Stimulated activated CD4-positive, alpha-beta T cell treated with anti-CD3 and anti-CD28 coated beads, Interleukin-4, amount 100 ng/mL, for 48 hours (primary cell): ENCODE data around the gene CFAP74.
"Not testable (repeated sequence)": the region's sequence is repeated elsewhere in the genome, so short reads cannot be mapped to it uniquely, and the experiment has no call there.

Experiments
- DNase-seq, 2 donors: peaks; one replicate each; pipeline ENCODE4 v3.0.0-alpha.2; 2020; ENCODE audit warnings: low read depth in 2 of 2

The CFAP74 gene

GRCh38 chr1:1985375-1986050, 18.1 kb downstream of the CFAP74 start:
- no peak for DNase-seq

DNA sequence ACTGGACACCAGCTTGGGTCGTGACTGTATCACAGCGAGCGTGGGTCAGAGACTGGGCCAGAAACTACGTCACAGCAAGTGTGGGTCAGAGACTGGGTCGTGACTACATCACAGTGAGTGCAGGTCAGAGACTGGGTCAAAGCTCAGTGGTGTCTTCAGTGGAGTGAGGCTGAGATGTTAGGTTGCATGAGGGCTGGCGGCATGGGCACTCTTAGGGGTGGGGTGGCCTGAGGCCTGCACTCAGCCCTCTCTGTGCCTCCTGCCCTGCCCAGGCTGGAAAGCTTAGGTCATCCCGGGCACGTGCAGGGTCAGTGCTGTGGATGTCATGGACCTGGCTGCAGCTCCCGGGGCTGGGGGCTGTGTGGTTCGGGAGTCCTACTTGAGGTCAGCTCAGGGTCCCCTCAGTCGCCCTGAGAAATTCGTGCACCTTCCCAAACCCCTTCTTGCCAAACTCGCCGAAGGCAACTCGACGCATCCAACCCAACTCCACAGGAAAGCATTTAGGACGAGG, 19.0 kb downstream of the CFAP74 start:
- DNase-seq, result no peak

GRCh38 chr1:1982379-1983232, 21.0 kb downstream of the CFAP74 start:
- no peak for DNase-seq

DNA sequence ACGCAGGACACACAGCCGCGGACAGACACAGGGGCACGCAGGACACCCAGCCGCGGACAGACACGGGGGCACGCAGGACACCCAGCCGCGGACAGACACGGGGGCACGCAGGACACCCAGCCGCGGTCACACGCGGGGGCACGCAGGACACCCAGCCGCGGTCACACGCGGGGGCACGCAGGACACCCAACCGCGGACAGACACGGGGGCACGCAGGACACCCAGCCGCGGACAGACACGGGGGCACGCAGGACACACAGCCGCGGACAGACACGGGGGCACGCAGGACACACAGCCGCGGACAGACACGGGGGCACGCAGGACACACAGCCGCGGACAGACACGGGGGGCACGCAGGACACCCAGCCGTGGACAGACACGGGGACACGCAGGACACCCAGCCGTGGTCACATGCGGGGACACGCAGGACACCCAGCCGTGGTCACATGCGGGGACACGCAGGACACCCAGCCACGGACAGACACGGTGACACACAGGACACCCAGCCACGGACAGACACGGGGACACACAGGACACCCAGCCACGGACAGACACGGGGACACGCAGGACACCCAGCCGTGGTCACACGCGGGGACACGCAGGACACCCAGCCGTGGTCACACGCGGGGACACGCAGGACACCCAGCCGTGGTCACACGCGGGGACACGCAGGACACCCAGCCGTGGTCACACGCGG, 21.8 kb downstream of the CFAP74 start:
- DNase-seq, result not testable (repeated sequence)

- no peak for DNase-seq
Measured at GRCh38 chr1:1981142-1981500, 22.5 kb downstream of the CFAP74 start.

GRCh38 chr1:1980467-1981141, 23.0 kb downstream of the CFAP74 start:
- DNase-seq, result no peak

DNA sequence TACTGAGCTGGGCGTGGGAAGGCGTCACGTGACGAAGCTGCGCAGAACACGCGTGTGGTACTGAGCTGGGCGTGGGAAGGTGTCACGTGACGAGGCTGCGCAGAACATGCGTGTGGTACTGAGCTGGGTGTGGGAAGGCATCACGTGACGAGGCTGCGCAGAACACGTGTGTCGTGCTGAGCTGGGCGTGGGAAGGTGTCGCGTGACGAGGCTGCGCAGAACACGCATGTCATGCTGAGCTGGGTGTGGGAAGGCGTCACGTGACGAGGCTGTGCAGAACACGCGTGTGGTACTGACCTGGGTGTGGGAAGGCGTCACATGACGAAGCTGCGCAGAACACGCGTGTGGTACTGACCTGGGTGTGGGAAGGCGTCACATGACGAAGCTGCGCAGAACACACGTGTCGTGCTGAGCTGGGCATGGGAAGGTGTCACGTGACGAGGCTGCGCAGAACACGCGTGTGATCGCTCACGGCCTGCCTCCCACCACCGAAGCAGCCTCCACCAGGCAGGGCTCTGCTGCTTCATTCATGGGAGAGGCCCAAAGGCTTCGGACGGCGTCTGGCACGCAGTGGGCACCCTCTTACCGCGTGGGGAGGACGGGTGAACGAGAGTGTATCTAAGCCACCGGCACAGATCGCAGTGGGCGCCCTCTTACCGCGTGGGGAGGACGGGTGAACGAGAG, 24.0 kb downstream of the CFAP74 start:
- DNase-seq, result no peak

GRCh38 chr1:1978690-1979481, 24.7 kb downstream of the CFAP74 start:
- not testable (repeated sequence) for DNase-seq

DNA sequence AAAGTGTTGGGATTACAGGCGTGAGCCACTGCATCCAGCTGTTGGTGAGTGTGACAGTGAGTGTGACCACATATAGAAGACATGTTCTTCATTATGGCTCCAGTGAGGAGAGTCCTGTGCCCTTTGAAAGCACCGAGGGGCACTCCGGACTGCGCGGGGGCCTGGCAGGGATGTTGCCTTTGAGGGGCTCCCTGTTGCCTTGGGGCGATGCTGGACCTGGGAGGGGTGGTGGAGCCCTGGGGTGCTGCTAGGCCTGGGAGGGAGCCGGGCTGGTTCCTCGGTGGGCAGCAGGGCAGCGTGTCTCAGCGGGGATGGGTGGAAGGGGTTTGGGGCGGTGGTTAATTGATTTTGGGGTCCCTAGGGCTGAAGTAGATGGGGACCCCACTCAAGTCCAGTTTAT, 25.5 kb downstream of the CFAP74 start:
- no peak for DNase-seq

GRCh38 chr1:1976031-1976430, 27.6 kb downstream of the CFAP74 start:
- no peak for DNase-seq

- no peak for DNase-seq
Measured at GRCh38 chr1:1975535-1975934, 28.1 kb downstream of the CFAP74 start.

DNA sequence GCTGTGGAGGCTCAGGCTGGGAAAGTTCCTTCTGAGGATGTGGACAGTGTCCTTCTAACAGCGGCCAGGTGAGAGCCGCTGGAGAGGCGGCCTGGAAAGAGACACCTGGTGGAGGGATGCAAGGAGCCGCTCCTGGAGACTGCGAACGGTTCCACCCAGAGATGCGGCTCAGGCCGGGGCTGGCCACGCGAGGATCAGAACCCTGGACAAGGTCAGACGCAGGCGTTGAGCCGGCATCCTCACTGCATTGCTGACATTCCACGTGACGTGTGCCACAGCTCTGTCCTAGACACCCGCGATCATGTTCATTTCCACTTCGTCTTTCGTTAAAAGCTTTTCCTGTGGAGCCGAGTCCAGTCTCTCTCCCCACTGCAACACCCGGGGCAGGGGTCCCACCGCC, 28.8 kb downstream of the CFAP74 start:
- no peak for DNase-seq

- DNase-seq, result no peak
Measured at GRCh38 chr1:1973716-1974642, 29.6 kb downstream of the CFAP74 start.

DNA sequence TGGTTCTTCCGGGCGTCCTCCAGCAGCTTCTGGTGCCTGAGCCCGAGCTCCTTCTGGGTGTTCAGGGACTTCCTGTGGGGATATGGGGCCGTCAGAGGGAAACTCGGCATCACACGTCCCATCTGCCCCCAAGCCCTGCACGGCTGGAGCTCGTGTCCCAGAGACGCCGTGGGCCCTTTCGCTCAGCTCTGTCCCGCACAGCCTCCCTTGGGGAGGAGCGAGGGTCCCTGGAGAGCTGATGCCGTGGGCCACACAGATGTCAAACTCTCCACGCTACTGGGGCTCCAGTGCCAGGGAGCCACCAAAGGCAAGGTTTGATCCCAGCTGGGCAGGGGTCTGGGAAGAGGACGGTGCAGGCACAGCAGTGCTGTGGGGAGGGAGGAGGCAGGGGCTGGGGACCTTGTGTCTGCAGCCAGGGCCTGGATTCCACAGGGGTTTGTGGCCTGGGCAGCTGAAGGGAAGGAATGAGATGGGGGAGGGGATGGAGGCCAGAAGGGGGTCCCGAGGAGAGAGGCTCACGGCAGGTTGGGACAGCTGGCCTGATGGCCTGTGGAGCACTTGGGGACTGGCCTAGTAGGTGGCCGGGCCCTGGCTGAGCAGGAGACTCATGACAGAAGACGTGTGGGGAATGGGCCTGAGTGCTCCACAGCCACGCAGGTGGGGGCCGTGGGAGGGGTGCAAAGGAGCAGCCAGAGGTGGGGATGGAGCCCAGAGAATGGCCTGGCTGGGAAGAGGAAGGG, 30.4 kb downstream of the CFAP74 start:
- DNase-seq, result no peak

GRCh38 chr1:1971688-1972087, 31.9 kb downstream of the CFAP74 start:
- DNase-seq, result no peak

DNA sequence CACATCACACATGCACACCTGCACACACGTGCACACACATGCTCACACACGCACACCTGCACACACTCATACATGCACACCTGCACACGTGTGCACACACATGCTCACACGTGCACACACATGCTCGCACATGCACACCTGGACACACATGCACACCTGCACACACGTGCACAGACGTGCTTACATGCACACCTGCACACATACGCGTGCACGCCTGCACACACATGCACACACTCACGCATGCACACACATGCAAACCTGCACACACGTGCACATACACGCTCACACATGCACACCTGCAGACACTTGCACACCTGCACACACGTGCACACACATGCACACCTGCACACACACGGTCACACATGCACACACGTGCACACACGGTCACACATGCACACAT, 32.6 kb downstream of the CFAP74 start:
- DNase-seq, result no peak

- DNase-seq, result no peak
Measured at GRCh38 chr1:1969953-1970716, 33.5 kb downstream of the CFAP74 start.

DNA sequence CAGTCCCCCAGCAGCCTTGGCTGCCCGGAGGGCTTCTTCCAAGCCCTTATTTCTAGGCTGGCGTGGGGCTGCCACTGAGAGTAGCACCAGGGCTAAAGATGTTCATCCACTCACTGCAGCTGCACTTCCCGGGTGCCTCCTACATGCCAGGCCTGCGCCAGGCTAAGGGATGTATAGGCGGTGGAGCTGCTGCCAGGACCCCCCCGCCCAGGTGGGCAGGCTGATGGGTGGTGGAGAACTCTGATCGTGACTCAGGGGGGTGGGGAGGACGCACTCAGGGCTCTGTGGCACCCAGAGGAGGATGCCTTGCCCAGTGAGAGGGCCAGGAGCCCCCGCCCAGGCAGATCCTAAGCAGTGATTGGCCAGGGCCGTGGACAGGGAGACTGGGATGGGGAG, 34.1 kb downstream of the CFAP74 start:
- no peak for DNase-seq
